Measurements from ENCODE around the gene ITGA11.

- TF ChIP-seq, protein P1, sequence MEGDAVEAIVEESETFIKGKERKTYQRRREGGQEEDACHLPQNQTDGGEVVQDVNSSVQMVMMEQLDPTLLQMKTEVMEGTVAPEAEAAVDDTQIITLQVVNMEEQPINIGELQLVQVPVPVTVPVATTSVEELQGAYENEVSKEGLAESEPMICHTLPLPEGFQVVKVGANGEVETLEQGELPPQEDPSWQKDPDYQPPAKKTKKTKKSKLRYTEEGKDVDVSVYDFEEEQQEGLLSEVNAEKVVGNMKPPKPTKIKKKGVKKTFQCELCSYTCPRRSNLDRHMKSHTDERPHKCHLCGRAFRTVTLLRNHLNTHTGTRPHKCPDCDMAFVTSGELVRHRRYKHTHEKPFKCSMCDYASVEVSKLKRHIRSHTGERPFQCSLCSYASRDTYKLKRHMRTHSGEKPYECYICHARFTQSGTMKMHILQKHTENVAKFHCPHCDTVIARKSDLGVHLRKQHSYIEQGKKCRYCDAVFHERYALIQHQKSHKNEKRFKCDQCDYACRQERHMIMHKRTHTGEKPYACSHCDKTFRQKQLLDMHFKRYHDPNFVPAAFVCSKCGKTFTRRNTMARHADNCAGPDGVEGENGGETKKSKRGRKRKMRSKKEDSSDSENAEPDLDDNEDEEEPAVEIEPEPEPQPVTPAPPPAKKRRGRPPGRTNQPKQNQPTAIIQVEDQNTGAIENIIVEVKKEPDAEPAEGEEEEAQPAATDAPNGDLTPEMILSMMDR (IDR thresholded peaks at IDR 0.05) = no peak
- TF ChIP-seq EZH2 (IDR thresholded peaks at IDR 0.05; ENCODE audit: borderline replicate concordance, insufficient read depth, low read depth, low read length, poor library complexity, severe bottlenecking) = no peak
These were observed 20.7 kb downstream of the ITGA11 start for GRCh38 chr15:68411343-68411675.
